NB4 (cell line): ENCODE data around the gene ASPDH.

ENCODE experiments used
- POLR2A ChIP-seq: IDR thresholded peaks from 2 replicates; pipeline ENCODE4 v1.6.1; 2011; ENCODE audit warnings: mild to moderate bottlenecking; ENCODE audit not compliant: insufficient read length; ENCODE audit errors: extremely low read depth
- TF ChIP-seq, protein P1 (sequence below): IDR thresholded peaks from one replicate; pipeline ENCODE4 v1.5.1; 2012; ENCODE audit warnings: low read depth, low read length

DNA sequence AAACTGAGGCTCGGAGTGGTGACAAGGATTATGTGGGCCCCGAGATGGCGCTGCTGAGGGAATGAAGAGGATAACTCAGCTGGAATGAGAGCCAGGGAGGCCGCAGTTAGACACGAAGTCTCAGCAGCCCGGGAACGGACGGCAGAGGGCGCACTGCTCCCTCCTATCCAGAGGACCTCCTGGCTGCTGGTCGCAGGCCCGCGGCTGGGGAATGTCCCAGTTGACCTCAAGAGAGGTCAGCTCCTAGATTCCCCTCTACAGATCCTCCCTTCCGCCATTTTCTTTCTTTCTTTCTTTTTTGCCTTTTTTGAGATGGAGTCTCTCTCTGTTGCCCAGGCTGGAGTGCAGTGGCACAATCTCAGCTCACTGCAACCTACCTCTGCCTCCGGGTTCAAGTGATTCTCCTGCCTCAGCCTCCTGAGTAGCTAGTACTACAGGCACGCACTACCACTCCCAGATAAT is 24.1 kb upstream of the ASPDH start:
- TF ChIP-seq, protein P1, sequence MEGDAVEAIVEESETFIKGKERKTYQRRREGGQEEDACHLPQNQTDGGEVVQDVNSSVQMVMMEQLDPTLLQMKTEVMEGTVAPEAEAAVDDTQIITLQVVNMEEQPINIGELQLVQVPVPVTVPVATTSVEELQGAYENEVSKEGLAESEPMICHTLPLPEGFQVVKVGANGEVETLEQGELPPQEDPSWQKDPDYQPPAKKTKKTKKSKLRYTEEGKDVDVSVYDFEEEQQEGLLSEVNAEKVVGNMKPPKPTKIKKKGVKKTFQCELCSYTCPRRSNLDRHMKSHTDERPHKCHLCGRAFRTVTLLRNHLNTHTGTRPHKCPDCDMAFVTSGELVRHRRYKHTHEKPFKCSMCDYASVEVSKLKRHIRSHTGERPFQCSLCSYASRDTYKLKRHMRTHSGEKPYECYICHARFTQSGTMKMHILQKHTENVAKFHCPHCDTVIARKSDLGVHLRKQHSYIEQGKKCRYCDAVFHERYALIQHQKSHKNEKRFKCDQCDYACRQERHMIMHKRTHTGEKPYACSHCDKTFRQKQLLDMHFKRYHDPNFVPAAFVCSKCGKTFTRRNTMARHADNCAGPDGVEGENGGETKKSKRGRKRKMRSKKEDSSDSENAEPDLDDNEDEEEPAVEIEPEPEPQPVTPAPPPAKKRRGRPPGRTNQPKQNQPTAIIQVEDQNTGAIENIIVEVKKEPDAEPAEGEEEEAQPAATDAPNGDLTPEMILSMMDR, result peak; percentile 84
- no peak for TF ChIP-seq POLR2A
